ENCODE measurements around the gene C17orf114.

C17orf114 gene

GRCh38 chr17:4796552-4796920, 5.6 kb downstream of the C17orf114 start:
- H3K27me3 ChIP-seq (ENCODE audit: control insufficient read depth in 4 of 4, insufficient read depth in 4 of 4, low read length in 3 of 4), result no peaks in the 10 kb centered on the region
- under 1% methylated on average over 7 of the region's 7 CpGs for WGBS
- TF ChIP-seq SP1 (IDR thresholded peaks at IDR 0.05) (no peak), EGR1 (IDR thresholded peaks at IDR 0.05; ENCODE audit: low read depth in 2 of 2) (no peak), RAD21 (IDR thresholded peaks at IDR 0.05) (no peak), HNF4G (IDR thresholded peaks at IDR 0.05) (no peak), NR2F2 (IDR thresholded peaks at IDR 0.05) (no peak), GABPA (IDR thresholded peaks at IDR 0.05 in 1 of 2, conservative IDR thresholded peaks at IDR 0.05 in 1 of 2) (no peak), FOXA2 (IDR thresholded peaks at IDR 0.05) (no peak), RXRA (IDR thresholded peaks at IDR 0.05) (no peak), MAX (IDR thresholded peaks at IDR 0.05) (no peak), CTCF (IDR thresholded peaks at IDR 0.05; ENCODE audit: low read depth, low read length, missing input control) (no peak), FOXA1 (IDR thresholded peaks at IDR 0.05) (no peak), ATF3 (IDR thresholded peaks at IDR 0.05) (no peak), REST (IDR thresholded peaks at IDR 0.05) (no peak), YY1 (IDR thresholded peaks at IDR 0.05) (no peak), HNF4A (conservative IDR thresholded peaks at IDR 0.05) (no peak), JUND (IDR thresholded peaks at IDR 0.05) (no peak), ZBTB33 (IDR thresholded peaks at IDR 0.05) (no peak), TAF1 (conservative IDR thresholded peaks at IDR 0.05) (no peak)
- H3K9ac ChIP-seq (ENCODE audit: low read depth in 1 of 2, low read length in 2 of 2), result peak overlapping the region; percentile 66 to 94
- peaks cover 6 to 20% (median 16%) of the 10 kb centered on the region in 4 donors for H3K36me3 ChIP-seq (ENCODE audit: control insufficient read depth in 4 of 4, insufficient read depth in 3 of 4, low read depth in 1 of 4, low read length in 3 of 4)
- H3K4me1 ChIP-seq (ENCODE audit: control insufficient read depth in 4 of 4, insufficient read depth in 4 of 4, low read length in 3 of 4), result peaks cover 4 to 15% (median 12%) of the 10 kb centered on the region in 4 donors
- H3K27ac ChIP-seq (ENCODE audit: low read depth in 1 of 2, low read length in 2 of 2), result peak overlapping the region; percentile 19 to 75
- no peaks in the 10 kb centered on the region for H3K9me3 ChIP-seq (ENCODE audit: control insufficient read depth in 4 of 4, low read length in 3 of 4)
- no peak for DNase-seq (ENCODE audit: low spot score)
- peak overlapping the region; percentile 80 to 100 (median 91) for H3K4me3 ChIP-seq (ENCODE audit: low read depth in 1 of 3, low read length in 3 of 3)
